Measurements from ENCODE around the gene PYM1.
"Not testable (repeated sequence)": the region's sequence is repeated elsewhere in the genome, so short reads cannot be mapped to it uniquely, and the experiment has no call there.

The PYM1 gene

GRCh38 chr12:55915482-55915859 lies 12.2 kb downstream of the PYM1 start:
- in situ Hi-C loops (cut with MboI; ENCODE audit: low sequenced_read_pairs): no loop called here

- in situ Hi-C loops (cut with MboI; ENCODE audit: low sequenced_read_pairs): no loop called here
Observed at GRCh38 chr12:55912908-55913307, 14.8 kb downstream of the PYM1 start.

GRCh38 chr12:55909513-55909884 lies 18.2 kb downstream of the PYM1 start:
- in situ Hi-C loops (cut with MboI; ENCODE audit: low sequenced_read_pairs): no loop called here

GRCh38 chr12:55908726-55909512 lies 18.8 kb downstream of the PYM1 start:
- in situ Hi-C loops (cut with MboI; ENCODE audit: low sequenced_read_pairs): no loop called here

- in situ Hi-C loops (cut with MboI; ENCODE audit: low sequenced_read_pairs): no loop called here
Observed at GRCh38 chr12:55906056-55906455, 21.6 kb downstream of the PYM1 start.

- in situ Hi-C loops (cut with MboI; ENCODE audit: low sequenced_read_pairs): no loop called here
Observed at GRCh38 chr12:55901881-55902490, 25.7 kb downstream of the PYM1 start.

- in situ Hi-C loops (cut with MboI; ENCODE audit: low sequenced_read_pairs): no loop called here
Observed at GRCh38 chr12:55899082-55899481, 28.6 kb downstream of the PYM1 start.

GRCh38 chr12:55893723-55894122 lies 34.0 kb downstream of the PYM1 start:
- in situ Hi-C loops (cut with MboI; ENCODE audit: low sequenced_read_pairs): no loop called here

GRCh38 chr12:55891310-55891709 lies 36.4 kb downstream of the PYM1 start:
- in situ Hi-C loops (cut with MboI; ENCODE audit: low sequenced_read_pairs): no loop called here

GRCh38 chr12:55885113-55885512 lies 42.6 kb downstream of the PYM1 start:
- in situ Hi-C loops (cut with MboI; ENCODE audit: low sequenced_read_pairs): no loop called here

GRCh38 chr12:55877824-55878223 lies 49.9 kb downstream of the PYM1 start:
- in situ Hi-C loops (cut with MboI; ENCODE audit: low sequenced_read_pairs): no loop called here

GRCh38 chr12:55875704-55876467 lies 51.8 kb downstream of the PYM1 start:
- in situ Hi-C loops (cut with MboI; ENCODE audit: low sequenced_read_pairs): no loop called here

- in situ Hi-C loops (cut with MboI; ENCODE audit: low sequenced_read_pairs): no loop called here
Observed at GRCh38 chr12:55874443-55874842, 53.3 kb downstream of the PYM1 start.

- in situ Hi-C loops (cut with MboI; ENCODE audit: low sequenced_read_pairs): not testable (repeated sequence)
Observed at GRCh38 chr12:55866454-55867004, 61.2 kb downstream of the PYM1 start.

GRCh38 chr12:55865327-55865726 lies 62.4 kb downstream of the PYM1 start:
- in situ Hi-C loops (cut with MboI; ENCODE audit: low sequenced_read_pairs): no loop called here

GRCh38 chr12:55862931-55863330 lies 64.8 kb downstream of the PYM1 start:
- in situ Hi-C loops (cut with MboI; ENCODE audit: low sequenced_read_pairs): not testable (repeated sequence)

- in situ Hi-C loops (cut with MboI; ENCODE audit: low sequenced_read_pairs): no loop called here
Observed at GRCh38 chr12:55862286-55862685, 65.4 kb downstream of the PYM1 start.

- in situ Hi-C loops (cut with MboI; ENCODE audit: low sequenced_read_pairs): no loop called here
Observed at GRCh38 chr12:55861871-55862270, 65.8 kb downstream of the PYM1 start.

GRCh38 chr12:55861396-55861795 lies 66.3 kb downstream of the PYM1 start:
- in situ Hi-C loops (cut with MboI; ENCODE audit: low sequenced_read_pairs): no loop called here

- in situ Hi-C loops (cut with MboI; ENCODE audit: low sequenced_read_pairs): no loop called here
Observed at GRCh38 chr12:55852740-55853139, 75.0 kb downstream of the PYM1 start.
